H1 (cell line): ENCODE data around the gene ZNF683. TPM values are rescaled to one million over a fixed set of nuclear protein-coding genes. Genes with fewer than 3 reads are reported as not detected.

Source experiments
- CTCF ChIA-PET: fragments of 300-600 bp; sonication (Branson Sonifier 250); formaldehyde crosslinking; loops from one replicate; lab custom pipeline; 2021; ENCODE audit not compliant: partially characterized antibody; lab: Charles Lee
- POLR2A ChIA-PET: fragments of 300-600 bp; sonication (Branson Sonifier 250); formaldehyde crosslinking; loops from one replicate; lab custom pipeline; 2021; ENCODE audit warnings: inconsistent platforms; ENCODE audit not compliant: partially characterized antibody; lab: Charles Lee
- DNase-seq, 2 experiments: peaks; one replicate each; pipeline versions ENCODE4 v3.0.0 to v3.0.0-alpha.2; 2010 to 2022; ENCODE audit warnings: low spot score in 2 of 2, low read depth in 1 of 2, mixed read lengths in 1 of 2
- FAIRE-seq: peaks from 2 replicates; lab custom pipeline; 2011; peaks lifted over from hg19 to GRCh38; lab: Jason Lieb, UNC
- H2AFZ ChIP-seq: 2 replicates; pipeline ENCODE4 v1.8.1; 2012; ENCODE audit warnings: low read length, inconsistent platforms
- H2AK5ac ChIP-seq: 2 replicates; pipeline ENCODE4 v1.6.1; 2013; ENCODE audit warnings: low read depth, low read length
- H2BK120ac ChIP-seq: replicated peaks from 2 replicates; pipeline ENCODE3; 2013; ENCODE audit warnings: low read depth, low read length, inconsistent platforms
- H2BK12ac ChIP-seq: 2 replicates; pipeline ENCODE4 v1.6.1; 2013; ENCODE audit warnings: low read depth, low read length
- H2BK15ac ChIP-seq: 2 replicates; pipeline ENCODE4 v1.6.1; 2013; ENCODE audit warnings: low read length
- H2BK20ac ChIP-seq: 2 replicates; pipeline ENCODE4 v1.6.1; 2013; ENCODE audit warnings: low read length
- H2BK5ac ChIP-seq: 2 replicates; pipeline ENCODE4 v1.6.1; 2013; ENCODE audit warnings: low read depth, low read length
- H3K14ac ChIP-seq: 2 replicates; pipeline ENCODE4 v1.6.1; 2013; ENCODE audit warnings: inconsistent platforms; ENCODE audit not compliant: insufficient read length
- H3K18ac ChIP-seq: 2 replicates; pipeline ENCODE4 v1.6.1; 2013; ENCODE audit warnings: low read length; ENCODE audit errors: extremely low read depth
- H3K23ac ChIP-seq: 2 replicates; pipeline ENCODE4 v1.6.1; 2013; ENCODE audit warnings: inconsistent platforms; ENCODE audit not compliant: insufficient read length
- H3K23me2 ChIP-seq: 2 replicates; pipeline ENCODE4 v1.6.1; 2013; ENCODE audit warnings: low read depth, low read length
- H3K27ac ChIP-seq: 2 replicates; pipeline ENCODE4 v1.6.1; 2011; ENCODE audit warnings: low read depth, low read length, inconsistent platforms
- H3K27me3 ChIP-seq, 4 experiments: replicated peaks in 1 of 4; 1 replicate in 1 of 4; 2 replicates in 3 of 4; pipeline versions ENCODE4 v1.6.1 to v1.8.1; 2011 to 2013; ENCODE audit warnings: low read length in 3 of 4, mild to moderate bottlenecking in 3 of 4, inconsistent platforms in 2 of 4, mixed read lengths in 2 of 4, moderate library complexity in 1 of 4; ENCODE audit not compliant: control insufficient read depth in 3 of 4, insufficient read depth in 3 of 4; ENCODE audit errors: extremely low read depth in 1 of 4
- H3K36me3 ChIP-seq, 4 experiments: 2 replicates each; pipeline versions ENCODE4 v1.6.1 to v1.8.1; 2011 to 2013; ENCODE audit warnings: mild to moderate bottlenecking in 4 of 4, low read length in 3 of 4, moderate library complexity in 2 of 4, control low read depth in 1 of 4, inconsistent platforms in 1 of 4; ENCODE audit not compliant: insufficient read depth in 4 of 4, control insufficient read depth in 2 of 4
- H3K4ac ChIP-seq: replicated peaks from 2 replicates; pipeline ENCODE3; 2013; ENCODE audit warnings: low read length, low read depth, mixed read lengths, inconsistent platforms; ENCODE audit not compliant: insufficient read length
- H3K4me1 ChIP-seq, 4 experiments: replicated peaks in 1 of 4; 1 replicate in 1 of 4; 2 replicates in 3 of 4; pipeline versions ENCODE4 v1.6.1 to v1.8.1; 2011 to 2013; ENCODE audit warnings: low read length in 3 of 4, inconsistent platforms in 2 of 4, mixed read lengths in 1 of 4; ENCODE audit not compliant: insufficient read depth in 4 of 4, control insufficient read depth in 3 of 4
- H3K4me2 ChIP-seq, 2 experiments: 2 replicates each; pipeline versions ENCODE4 v1.6.1 to v1.8.1; 2011 to 2013; ENCODE audit warnings: low read depth in 2 of 2, low read length in 2 of 2, control low read depth in 1 of 2, inconsistent platforms in 1 of 2, mild to moderate bottlenecking in 1 of 2; ENCODE audit not compliant: insufficient read depth in 1 of 2
- H3K4me3 ChIP-seq, 4 experiments: fragments of 200-600, 300-600 bp in 1 of 4; sonication (generic), shearing (Covaris generic), sonication (Bioruptor Twin) in 1 of 4; 2 replicates each; pipeline versions ENCODE4 v1.5.1 to v1.8.1; 2011 to 2016; ENCODE audit warnings: low read length in 4 of 4, low read depth in 3 of 4, control low read depth in 2 of 4, inconsistent platforms in 2 of 4, mild to moderate bottlenecking in 2 of 4, mixed read lengths in 1 of 4, moderate library complexity in 1 of 4; ENCODE audit not compliant: insufficient read depth in 2 of 4; ENCODE audit errors: extremely low read depth in 1 of 4
- H3K56ac ChIP-seq: replicated peaks from 2 replicates; pipeline ENCODE3; 2013; ENCODE audit warnings: low read depth, mild to moderate bottlenecking, mixed read lengths, low read length, inconsistent platforms; ENCODE audit not compliant: insufficient read length
- H3K79me1 ChIP-seq: 2 replicates; pipeline ENCODE4 v1.6.1; 2013; ENCODE audit warnings: low read depth, low read length, control low read depth
- H3K79me2 ChIP-seq, 2 experiments: 2 replicates each; pipeline versions ENCODE4 v1.6.1 to v1.8.1; 2012 to 2013; ENCODE audit warnings: low read length in 2 of 2, mild to moderate bottlenecking in 2 of 2, inconsistent platforms in 1 of 2; ENCODE audit not compliant: insufficient read depth in 2 of 2, control insufficient read depth in 1 of 2
- H3K9ac ChIP-seq, 4 experiments: replicated peaks in 1 of 4; 1 replicate in 1 of 4; 2 replicates in 3 of 4; pipeline versions ENCODE4 v1.6.1 to v1.8.1; 2011 to 2013; ENCODE audit warnings: low read depth in 3 of 4, low read length in 3 of 4, control low read depth in 2 of 4, mild to moderate bottlenecking in 2 of 4, moderate library complexity in 2 of 4, inconsistent platforms in 1 of 4; ENCODE audit errors: extremely low read depth in 1 of 4
- H3K9me3 ChIP-seq, 2 experiments: 2 replicates each; pipeline versions ENCODE4 v1.6.1 to v1.8.1; 2012 to 2013; ENCODE audit warnings: mild to moderate bottlenecking in 2 of 2, moderate library complexity in 2 of 2, control low read depth in 1 of 2, inconsistent platforms in 1 of 2, low read depth in 1 of 2, low read length in 1 of 2, mixed read lengths in 1 of 2; ENCODE audit not compliant: insufficient read depth in 2 of 2
- H4K20me1 ChIP-seq, 2 experiments: replicated peaks in 1 of 2; 2 replicates each; pipeline versions ENCODE3 to v1.8.1; 2011 to 2013; ENCODE audit warnings: inconsistent platforms in 2 of 2, low read length in 2 of 2, mild to moderate bottlenecking in 1 of 2; ENCODE audit not compliant: insufficient read depth in 2 of 2, control insufficient read depth in 1 of 2
- H4K5ac ChIP-seq: 2 replicates; pipeline ENCODE4 v1.6.1; 2013; ENCODE audit warnings: low read length, low read depth, mixed read lengths, inconsistent platforms; ENCODE audit not compliant: insufficient read length
- H4K8ac ChIP-seq: 2 replicates; pipeline ENCODE4 v1.8.0; 2013; ENCODE audit warnings: mild to moderate bottlenecking, moderate library complexity, low read length, inconsistent platforms; ENCODE audit not compliant: insufficient read depth; ENCODE audit errors: extremely low read depth
- H4K91ac ChIP-seq: replicated peaks from 2 replicates; pipeline ENCODE3; 2013; ENCODE audit warnings: low read length, mixed read lengths, inconsistent platforms; ENCODE audit not compliant: insufficient read length
- GABPA ChIP-seq: IDR thresholded peaks from 2 replicates; pipeline ENCODE4 v1.6.1; 2011; ENCODE audit warnings: mild to moderate bottlenecking, low read length, moderate library complexity, borderline replicate concordance; ENCODE audit not compliant: insufficient read depth
- KDM1A ChIP-seq: fragments of 200-600, 300-600 bp; sonication (generic); IDR thresholded peaks from 2 replicates; pipeline ENCODE4 v1.7.1; 2016; ENCODE audit warnings: mild to moderate bottlenecking, low read length, borderline replicate concordance
- KDM5A ChIP-seq: fragments of 200-600 bp; IDR thresholded peaks from 2 replicates; pipeline ENCODE4 v1.7.1; 2012; ENCODE audit warnings: mild to moderate bottlenecking, low read length, inconsistent platforms, mixed read lengths
- PHF8 ChIP-seq: fragments of 200-600 bp; sonication (generic); conservative IDR thresholded peaks from 2 replicates; pipeline ENCODE4 v1.7.1; 2012; ENCODE audit warnings: low read depth, mild to moderate bottlenecking, inconsistent platforms, low read length, moderate library complexity
- POLR2A ChIP-seq, 2 experiments: IDR thresholded peaks; 1 replicate in 1 of 2; 2 replicates in 1 of 2; pipeline ENCODE4 v1.6.1; 2011; ENCODE audit warnings: low read depth in 2 of 2, low read length in 2 of 2, mild to moderate bottlenecking in 2 of 2; ENCODE audit errors: control extremely low read depth in 1 of 2
- RNF2 ChIP-seq: fragments of 200-900, 300-1000 bp; sonication (generic); IDR thresholded peaks from 2 replicates; pipeline ENCODE4 v1.7.1; 2016; ENCODE audit warnings: borderline replicate concordance, low read depth, mild to moderate bottlenecking, antibody characterized with exemption, low read length; ENCODE audit not compliant: poor library complexity, severe bottlenecking; ENCODE audit errors: missing control alignments
- RXRA ChIP-seq: IDR thresholded peaks from 2 replicates; pipeline ENCODE4 v1.6.1; 2011; ENCODE audit warnings: low read depth, mild to moderate bottlenecking, low read length, moderate library complexity; ENCODE audit not compliant: insufficient read depth
- SAP30 ChIP-seq: fragments of 300-600 bp; sonication (generic); IDR thresholded peaks from 2 replicates; pipeline ENCODE4 v1.7.1; 2012; ENCODE audit warnings: low read length, moderate library complexity, mild to moderate bottlenecking, inconsistent platforms; ENCODE audit not compliant: insufficient read depth, insufficient replicate concordance
- SIN3A ChIP-seq, 2 experiments: IDR thresholded peaks in 1 of 2; conservative IDR thresholded peaks in 1 of 2; 2 replicates each; pipeline ENCODE4 v1.6.1; 2011 to 2012; ENCODE audit warnings: low read length in 2 of 2, improper control_type of control experiment in 1 of 2, low read depth in 1 of 2, mild to moderate bottlenecking in 1 of 2
- SIRT6 ChIP-seq: IDR thresholded peaks from one replicate; pipeline ENCODE4 v1.7.1; 2012; ENCODE audit warnings: low read length, inconsistent platforms
- SRF ChIP-seq: IDR thresholded peaks from 2 replicates; pipeline ENCODE4 v1.6.1; 2011; ENCODE audit warnings: mild to moderate bottlenecking, low read depth, low read length, moderate library complexity
- WGBS, 2 experiments: shearing (Covaris generic) in 1 of 2; methylation state at CpG; one replicate each; pipeline versions ENCODE4 v1.1.6 to v1.1.7; 2013 to 2015; ENCODE audit warnings: low lambda C conversion rate in 2 of 2, mixed read lengths in 2 of 2, inconsistent platforms in 1 of 2, low coverage in 1 of 2, missing lambda C conversion rate in 1 of 2; ENCODE audit not compliant: insufficient replicate concordance in 2 of 2, insufficient coverage in 1 of 2, insufficient read length in 1 of 2; ENCODE audit errors: extremely low coverage in 1 of 2, missing lambda C conversion rate in 1 of 2; 5-methylcytosine and 5-hydroxymethylcytosine counted together
- polyA plus RNA-seq, 7 experiments: library from polyadenylated mRNA; depleted of rRNA in 3 of 7; stranded (reverse) in 5 of 7; unstranded in 2 of 7; fragments of >200 nt in 5 of 7; fragments of 200-250 nt in 2 of 7; gene quantifications; 1 replicate in 5 of 7; 2 replicates in 1 of 7; 4 replicates in 1 of 7; pipeline versions ENCODE4 v1.2.1 to v1.2.3, GENCODE V29; 2011 to 2013; ENCODE audit warnings: missing spikeins in 2 of 7, mixed read lengths in 2 of 7
- total RNA-seq: library from RNA; stranded (reverse); fragmentation: NEBNext Ultra II Directional; extraction: Animal tissue kit (Norgen Biotek cat#: 25700); gene quantifications from 2 replicates; pipeline ENCODE4 v1.2.1, GENCODE V29; 2021
- TF ChIP-seq, protein P1 (sequence below): IDR thresholded peaks from 2 replicates; pipeline ENCODE4 v1.6.1; 2011; ENCODE audit warnings: low read depth, mild to moderate bottlenecking, low read length; ENCODE audit not compliant: insufficient read depth

Gene ZNF683
- total and polyA plus RNA-seq, 2 of the 8 experiments (the other 6 are each of a cell fraction or from before 2014, with no cell fraction given) = not detected

DNA sequence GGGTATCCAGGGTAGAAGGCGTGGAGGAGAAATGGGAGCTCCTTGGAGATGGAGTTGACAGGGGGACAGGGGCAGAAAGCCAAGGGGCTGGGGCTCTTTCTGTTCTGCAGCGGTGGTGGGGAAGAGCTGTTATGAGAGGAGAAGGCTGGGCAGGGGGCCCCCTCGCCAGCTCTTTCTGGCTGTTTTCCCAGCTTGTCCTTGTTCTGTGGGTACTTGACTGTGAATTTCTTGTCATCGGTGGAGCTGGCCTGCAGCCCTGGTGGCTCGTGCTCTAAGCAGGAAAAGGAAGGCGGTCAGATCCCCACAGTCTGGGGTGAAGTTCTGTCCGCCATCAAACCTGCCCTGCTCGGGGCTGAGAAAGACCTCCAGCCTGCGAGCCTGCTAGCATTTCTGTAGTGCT lies 7.6 kb downstream of the ZNF683 start:
- Histone ChIP-seq H3K4me3 (no peak overlapping the region), H2BK20ac (no peak overlapping the region), H3K23me2 (peaks cover 5% of the 10 kb centered on the region; the same call in 1 of the 2 replicates), H3K4me2 (no peak overlapping the region), H3K23ac (no peak overlapping the region), H2BK12ac (no peak overlapping the region), H2BK5ac (no peak overlapping the region), H2AFZ (no peak overlapping the region), H4K5ac (no peak overlapping the region), H2BK15ac (peak overlapping the region; percentile 40; the same call in 1 of the 2 replicates), H3K56ac (no peak overlapping the region), H3K4ac (no peak overlapping the region), H4K91ac (no peak overlapping the region), H3K9me3 (no peaks in the 10 kb centered on the region), H4K20me1 (no peaks in the 10 kb centered on the region), H3K79me2 (no peaks in the 10 kb centered on the region), H4K8ac (no peak overlapping the region), H3K36me3 (no peaks in the 10 kb centered on the region), H3K27me3 (peaks cover 0 to 17% (median 11%) of the 10 kb centered on the region in 4 experiments; a peak in 4 of 7 replicates), H3K4me1 (peaks cover 0 to 10% (median 7%) of the 10 kb centered on the region in 4 experiments; a peak in 6 of 7 replicates), H3K18ac (no peak overlapping the region), H2AK5ac (no peak overlapping the region), H3K14ac (no peak overlapping the region), H3K27ac (no peak overlapping the region), H3K79me1 (no peaks in the 10 kb centered on the region), H3K9ac (no peak overlapping the region), H2BK120ac (no peak overlapping the region)
- FAIRE-seq (no peak), DNase-seq (no peak)
- WGBS, 2 experiments = 94% methylated on average over 8 of the region's 9 CpGs; no CpG with 5 or more reads in 1 of the 2 experiments
- ChIA-PET CTCF (interaction anchor here (0.5 to 14.1 kb wide), 23 partner anchors 9 to 322 kb away, joined by 3 to 297 read pairs (median 6); partner anchors contain the start of genes CD52, SH3BGRL3 and ZNF683), POLR2A (interaction anchor here (0.7 to 2.0 kb wide), 8 partner anchors 8 to 86 kb away, joined by 3 to 8 read pairs (median 4); partner anchors contain the start of genes CRYBG2, LIN28A and SH3BGRL3)
- TF ChIP-seq RNF2 = no peak
- TF ChIP-seq POLR2A (IDR thresholded peaks at IDR 0.05; ENCODE audit: control extremely low read depth in 1 of 2, low read depth in 2 of 2, low read length in 2 of 2) = no peak
- TF ChIP-seq SIRT6 = no peak
- no peak for TF ChIP-seq SAP30
- no peak for TF ChIP-seq KDM1A
- no peak for TF ChIP-seq PHF8
- TF ChIP-seq KDM5A = no peak
- no peak for TF ChIP-seq GABPA
- no peak for TF ChIP-seq SRF
- TF ChIP-seq RXRA = no peak
- no peak for TF ChIP-seq SIN3A (conservative IDR thresholded peaks at IDR 0.05 in 1 of 2, IDR thresholded peaks at IDR 0.05 in 1 of 2; ENCODE audit: low read depth in 1 of 2, low read length in 2 of 2)
- TF ChIP-seq, protein P1, sequence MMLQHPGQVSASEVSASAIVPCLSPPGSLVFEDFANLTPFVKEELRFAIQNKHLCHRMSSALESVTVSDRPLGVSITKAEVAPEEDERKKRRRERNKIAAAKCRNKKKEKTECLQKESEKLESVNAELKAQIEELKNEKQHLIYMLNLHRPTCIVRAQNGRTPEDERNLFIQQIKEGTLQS = no peak
